Suprapubic skin (tissue), 4 donors: Measurements from ENCODE around the gene KRT6A. TPM values are rescaled to one million over a fixed set of nuclear protein-coding genes. Genes with fewer than 3 reads are reported as not detected.
A peak's percentile ranks its signal among the peaks of the same experiment; 100 is the strongest.

Source experiments
- DNase-seq, 2 donors: peaks; one replicate each; pipeline ENCODE4 v3.0.0-alpha.2; 2019; ENCODE audit warnings: low spot score in 2 of 2
- H3K27ac ChIP-seq: fragments of 200-600 bp; sonication (generic); one replicate; pipeline ENCODE4 v1.5.1; 2019
- H3K27me3 ChIP-seq: fragments of 200-600 bp; sonication (generic); one replicate; pipeline ENCODE4 v1.5.1; 2019
- H3K36me3 ChIP-seq: fragments of 200-600 bp; sonication (generic); one replicate; pipeline ENCODE4 v1.5.1; 2019
- H3K4me1 ChIP-seq: fragments of 200-600 bp; sonication (generic); one replicate; pipeline ENCODE4 v1.5.1; 2019
- H3K4me3 ChIP-seq: fragments of 200-600 bp; sonication (generic); one replicate; pipeline ENCODE4 v1.5.1; 2019; ENCODE audit warnings: mild to moderate bottlenecking
- H3K9me3 ChIP-seq: fragments of 200-600 bp; sonication (generic); one replicate; pipeline ENCODE4 v1.5.1; 2019
- CTCF ChIP-seq, 2 donors: fragments of 200-600 bp in 1 of 2; fragments of 450-650 bp in 1 of 2; sonication (generic) in 1 of 2; IDR thresholded peaks; one replicate each; pipeline ENCODE4 v1.5.1; 2016 to 2019; ENCODE audit warnings: antibody characterized with exemption in 2 of 2, mild to moderate bottlenecking in 1 of 2, moderate library complexity in 1 of 2
- EP300 ChIP-seq: sonication (generic); formaldehyde crosslinking; IDR thresholded peaks from one replicate; pipeline ENCODE4 v1.6.1; 2017; ENCODE audit warnings: antibody characterized with exemption
- POLR2A ChIP-seq, 2 donors: fragments of 450-650 bp; IDR thresholded peaks; one replicate each; pipeline ENCODE4 v1.6.1; 2017; ENCODE audit warnings: antibody characterized with exemption in 2 of 2, mild to moderate bottlenecking in 2 of 2, moderate library complexity in 2 of 2
- POLR2AphosphoS5 ChIP-seq, 3 donors: sonication (generic); formaldehyde crosslinking; IDR thresholded peaks; one replicate each; pipeline ENCODE4 v1.6.1; 2017; ENCODE audit warnings: antibody characterized with exemption in 3 of 3
- WGBS: methylation state at CpG from one replicate; pipeline ENCODE4 v1.1.5; 2018; 5-methylcytosine and 5-hydroxymethylcytosine counted together
- total RNA-seq, 4 donors: library from RNA; depleted of rRNA; stranded (reverse); fragments of >200 nt; gene quantifications; one replicate each; pipeline ENCODE4 v1.1.0, GENCODE V29; 2016

Gene KRT6A
- total RNA-seq, 4 donors from 2014 or later = 57.7 to 1,258 (median 594) TPM

GRCh38 chr12:52443966-52444365 is 49.1 kb downstream of the KRT6A start:
- no peak for DNase-seq
- no peak overlapping the region for H3K4me3 ChIP-seq
- no peak overlapping the region for H3K27ac ChIP-seq
- 93% methylated on average over 3 of the region's 3 CpGs for WGBS
- H3K9me3 ChIP-seq = no peaks in the 10 kb centered on the region
- no peaks in the 10 kb centered on the region for H3K36me3 ChIP-seq
- TF ChIP-seq EP300 = no peak
- TF ChIP-seq POLR2AphosphoS5 (IDR thresholded peaks at IDR 0.05) = no peak
- TF ChIP-seq CTCF (IDR thresholded peaks at IDR 0.05) = no peak
- TF ChIP-seq POLR2A (IDR thresholded peaks at IDR 0.05) = no peak
- no peaks in the 10 kb centered on the region for H3K4me1 ChIP-seq
- H3K27me3 ChIP-seq = peaks cover 17% of the 10 kb centered on the region

DNA sequence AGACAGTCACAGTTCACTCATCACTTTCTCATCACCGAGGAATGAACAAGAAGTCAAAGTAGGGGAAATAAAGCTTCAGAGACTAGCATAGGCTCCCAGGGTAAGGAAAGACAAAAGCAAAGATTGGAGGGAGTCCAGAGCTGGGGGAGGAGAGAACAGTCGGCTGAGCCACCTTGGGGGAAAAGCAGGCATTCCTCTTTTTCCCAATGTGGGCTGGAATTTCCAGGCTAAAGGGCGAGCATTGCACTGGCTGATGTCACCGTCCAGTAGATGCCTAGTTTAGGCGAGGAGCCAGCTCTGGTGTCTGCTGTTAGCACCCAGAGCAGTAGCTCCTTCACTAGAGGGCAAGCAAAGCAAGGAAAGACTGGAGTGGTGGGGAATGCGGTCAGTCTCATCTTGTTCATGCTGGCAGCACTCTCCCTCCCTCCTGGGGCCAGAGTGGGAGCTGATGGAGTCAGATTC is 50.4 kb downstream of the KRT6A start:
- Histone ChIP-seq H3K27ac (no peak overlapping the region), H3K9me3 (no peaks in the 10 kb centered on the region), H3K4me1 (peaks cover 4% of the 10 kb centered on the region), H3K4me3 (no peak overlapping the region), H3K36me3 (no peaks in the 10 kb centered on the region), H3K27me3 (peaks cover 14% of the 10 kb centered on the region)
- TF ChIP-seq CTCF (IDR thresholded peaks at IDR 0.05) = no peak
- TF ChIP-seq EP300 = no peak
- TF ChIP-seq POLR2AphosphoS5 (IDR thresholded peaks at IDR 0.05) = no peak
- no peak for TF ChIP-seq POLR2A (IDR thresholded peaks at IDR 0.05)
- peak in 1 of 2 donors; percentile 57 for DNase-seq
- WGBS = 38% methylated on average over 5 of the region's 6 CpGs

DNA sequence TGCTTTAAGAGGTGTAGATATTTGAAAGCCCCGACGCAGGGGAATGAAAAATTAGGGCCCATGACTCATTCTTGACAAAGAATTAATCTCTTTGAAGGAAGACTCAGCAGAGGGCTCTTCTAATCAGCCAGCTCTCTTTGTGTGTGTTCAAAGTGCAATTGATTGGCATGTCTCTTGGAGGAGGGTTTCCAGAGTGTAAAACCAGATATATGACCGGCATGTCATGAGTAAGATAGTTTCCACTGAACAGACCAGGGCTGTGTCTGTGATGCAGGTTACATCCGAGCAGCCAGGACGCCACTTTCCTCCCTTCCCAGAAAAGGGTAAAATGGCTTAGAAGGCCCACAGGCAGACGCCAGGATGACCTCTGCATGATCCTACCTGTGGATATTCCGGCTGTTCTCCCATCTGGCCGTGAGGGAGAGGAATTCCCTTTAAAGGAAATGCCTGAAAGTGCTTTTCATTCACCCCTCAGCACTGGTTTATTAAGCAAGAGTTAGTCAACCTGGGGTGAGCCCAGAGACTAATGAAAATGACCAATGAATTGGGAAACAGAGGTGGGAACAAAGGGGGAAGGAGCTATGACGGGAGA is 51.6 kb downstream of the KRT6A start:
- no peaks in the 10 kb centered on the region for H3K36me3 ChIP-seq
- no peaks in the 10 kb centered on the region for H3K9me3 ChIP-seq
- no peak overlapping the region for H3K4me3 ChIP-seq
- DNase-seq = peak in 1 of 2 donors; percentile 45
- H3K4me1 ChIP-seq = peaks cover 6% of the 10 kb centered on the region
- WGBS = 83% methylated on average over 9 of the region's 9 CpGs
- peaks cover 6% of the 10 kb centered on the region for H3K27me3 ChIP-seq
- TF ChIP-seq EP300 = no peak
- TF ChIP-seq POLR2AphosphoS5 (IDR thresholded peaks at IDR 0.05) = no peak
- no peak for TF ChIP-seq CTCF (IDR thresholded peaks at IDR 0.05)
- TF ChIP-seq POLR2A (IDR thresholded peaks at IDR 0.05) = no peak
- no peak overlapping the region for H3K27ac ChIP-seq

DNA sequence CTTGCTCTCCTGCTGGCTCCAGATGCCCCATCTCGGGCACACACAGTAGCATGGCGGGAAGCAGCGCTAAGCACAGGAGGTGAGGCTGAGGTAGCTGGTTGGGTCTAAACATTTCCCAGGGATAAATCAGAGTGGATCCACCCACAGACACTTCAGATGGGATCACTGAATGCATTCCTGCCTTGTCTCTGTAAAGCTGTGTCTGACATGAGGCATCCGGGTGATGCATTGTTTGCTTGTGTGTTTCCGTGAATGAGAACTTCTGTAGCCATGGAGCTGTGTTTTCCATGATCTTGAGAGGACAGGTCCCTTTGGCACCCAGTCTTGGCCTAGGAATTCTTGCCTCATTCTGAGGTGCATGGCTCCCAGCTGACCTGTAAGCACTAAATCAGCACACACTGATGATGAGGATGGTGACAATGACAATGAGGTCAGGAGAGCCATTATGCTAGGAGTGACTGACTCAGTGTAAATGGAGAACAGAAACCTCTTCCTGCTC is 52.2 kb downstream of the KRT6A start:
- Histone ChIP-seq H3K36me3 (no peaks in the 10 kb centered on the region), H3K4me1 (peaks cover 9% of the 10 kb centered on the region), H3K27ac (no peak overlapping the region), H3K4me3 (no peak overlapping the region), H3K9me3 (no peaks in the 10 kb centered on the region), H3K27me3 (peaks cover 6% of the 10 kb centered on the region)
- WGBS = 85% methylated on average over 5 of the region's 5 CpGs
- TF ChIP-seq CTCF (IDR thresholded peaks at IDR 0.05) = no peak
- DNase-seq = peak in 1 of 2 donors; percentile 55

DNA sequence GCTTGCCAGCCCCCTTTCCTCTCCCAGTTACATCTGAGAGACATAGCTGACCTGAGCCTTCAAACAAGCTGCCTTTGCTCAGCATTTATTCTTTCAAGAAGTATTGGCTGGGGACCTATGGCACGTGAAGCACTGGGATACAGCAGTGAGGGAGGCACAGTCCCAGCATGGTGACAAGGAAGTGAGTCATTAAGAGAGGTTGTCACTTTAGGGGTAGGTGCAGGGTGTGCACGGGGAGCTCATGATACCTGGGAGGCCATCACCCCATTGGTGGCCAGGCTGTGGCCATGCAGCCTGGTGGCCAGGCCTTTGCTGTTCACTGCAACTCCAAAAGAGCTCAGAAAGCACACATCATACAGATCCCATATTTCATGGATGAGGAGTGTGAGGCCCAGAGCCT is 53.2 kb downstream of the KRT6A start:
- DNase-seq = no peak
- Histone ChIP-seq H3K4me1 (peaks cover 14% of the 10 kb centered on the region), H3K27ac (no peak overlapping the region)

More for the DNA sequence above, 53.2 kb downstream of the KRT6A start:
- TF ChIP-seq EP300 (no peak), CTCF (IDR thresholded peaks at IDR 0.05) (no peak), POLR2A (IDR thresholded peaks at IDR 0.05) (no peak), POLR2AphosphoS5 (IDR thresholded peaks at IDR 0.05) (no peak)
- WGBS = 72% methylated on average over 2 of the region's 2 CpGs
- Histone ChIP-seq H3K4me3 (no peak overlapping the region), H3K9me3 (no peaks in the 10 kb centered on the region), H3K36me3 (no peaks in the 10 kb centered on the region), H3K27me3 (peaks cover 10% of the 10 kb centered on the region)
